GM12872 (cell line): ENCODE measurements around the gene PTPRF.

Experiments used
- TF ChIP-seq, protein P1 (sequence below): IDR thresholded peaks from 3 replicates; pipeline ENCODE4 v1.5.1; 2011; ENCODE audit warnings: low read depth, mild to moderate bottlenecking, low read length, moderate library complexity; ENCODE audit not compliant: insufficient read depth

The PTPRF gene

GRCh38 chr1:43605766-43606165 lies 75.1 kb downstream of the PTPRF start:
- TF ChIP-seq, protein P1, sequence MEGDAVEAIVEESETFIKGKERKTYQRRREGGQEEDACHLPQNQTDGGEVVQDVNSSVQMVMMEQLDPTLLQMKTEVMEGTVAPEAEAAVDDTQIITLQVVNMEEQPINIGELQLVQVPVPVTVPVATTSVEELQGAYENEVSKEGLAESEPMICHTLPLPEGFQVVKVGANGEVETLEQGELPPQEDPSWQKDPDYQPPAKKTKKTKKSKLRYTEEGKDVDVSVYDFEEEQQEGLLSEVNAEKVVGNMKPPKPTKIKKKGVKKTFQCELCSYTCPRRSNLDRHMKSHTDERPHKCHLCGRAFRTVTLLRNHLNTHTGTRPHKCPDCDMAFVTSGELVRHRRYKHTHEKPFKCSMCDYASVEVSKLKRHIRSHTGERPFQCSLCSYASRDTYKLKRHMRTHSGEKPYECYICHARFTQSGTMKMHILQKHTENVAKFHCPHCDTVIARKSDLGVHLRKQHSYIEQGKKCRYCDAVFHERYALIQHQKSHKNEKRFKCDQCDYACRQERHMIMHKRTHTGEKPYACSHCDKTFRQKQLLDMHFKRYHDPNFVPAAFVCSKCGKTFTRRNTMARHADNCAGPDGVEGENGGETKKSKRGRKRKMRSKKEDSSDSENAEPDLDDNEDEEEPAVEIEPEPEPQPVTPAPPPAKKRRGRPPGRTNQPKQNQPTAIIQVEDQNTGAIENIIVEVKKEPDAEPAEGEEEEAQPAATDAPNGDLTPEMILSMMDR: no peak

DNA sequence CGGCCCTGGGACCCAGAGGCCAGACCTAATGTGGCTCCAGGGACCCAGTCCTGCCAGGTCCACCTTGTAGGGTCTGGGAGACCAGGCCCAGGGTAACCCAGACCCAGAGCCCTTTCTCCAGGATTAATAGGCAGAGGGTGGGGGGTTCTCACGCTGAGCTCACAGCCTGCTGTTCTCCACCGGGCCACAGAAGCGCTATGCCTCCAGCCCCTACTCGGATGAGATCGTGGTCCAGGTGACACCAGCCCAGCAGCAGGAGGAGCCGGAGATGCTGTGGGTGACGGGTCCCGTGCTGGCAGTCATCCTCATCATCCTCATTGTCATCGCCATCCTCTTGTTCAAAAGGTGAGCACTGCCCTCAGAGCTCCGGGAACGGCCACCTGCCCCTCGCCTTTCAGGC lies 75.9 kb downstream of the PTPRF start:
- TF ChIP-seq, protein P1: no peak

GRCh38 chr1:43608827-43609226 lies 78.1 kb downstream of the PTPRF start:
- TF ChIP-seq, protein P1: no peak

- TF ChIP-seq, protein P1: no peak
Observed at GRCh38 chr1:43610339-43610738, 79.7 kb downstream of the PTPRF start.

DNA sequence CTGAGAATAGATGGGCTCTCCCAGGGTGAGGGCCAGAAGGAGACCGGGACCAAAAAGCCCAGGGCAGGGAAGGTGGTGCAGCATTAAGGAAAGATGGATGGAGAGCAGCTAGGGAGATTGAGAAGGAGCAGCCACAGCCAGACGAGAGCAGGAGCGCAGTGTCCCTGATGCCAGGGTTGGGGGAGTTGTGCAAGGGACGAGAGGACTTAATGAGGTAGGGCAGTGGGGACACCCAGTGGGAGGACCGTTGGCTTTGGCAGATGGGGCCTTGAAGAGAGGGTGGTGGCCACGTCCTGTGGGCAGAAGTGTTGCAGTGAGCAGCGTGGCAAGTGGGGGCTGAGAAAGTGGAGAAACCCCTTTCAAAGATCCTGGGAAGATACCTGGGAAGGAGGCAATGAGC lies 81.3 kb downstream of the PTPRF start:
- TF ChIP-seq, protein P1: no peak

DNA sequence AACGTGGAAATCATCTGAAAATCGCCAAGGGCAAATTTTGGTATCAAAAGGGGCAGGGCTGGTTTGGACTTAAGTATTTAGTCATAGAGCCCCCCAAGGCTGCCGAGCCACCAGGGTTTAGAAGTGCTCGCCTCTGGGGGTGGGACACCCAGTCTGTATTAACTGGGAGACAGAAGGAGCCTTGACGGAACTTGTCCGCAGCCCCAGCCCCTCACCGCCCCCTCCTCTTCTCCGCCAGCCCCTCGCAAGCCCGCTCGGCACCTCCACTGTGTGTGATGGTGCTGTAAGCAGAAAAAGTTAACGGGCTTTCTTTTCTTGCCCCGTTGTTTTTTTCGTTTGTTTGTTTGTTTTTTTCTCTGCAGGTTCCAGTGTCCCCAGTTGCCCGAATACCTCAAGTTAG lies 81.7 kb downstream of the PTPRF start:
- TF ChIP-seq, protein P1: no peak

DNA sequence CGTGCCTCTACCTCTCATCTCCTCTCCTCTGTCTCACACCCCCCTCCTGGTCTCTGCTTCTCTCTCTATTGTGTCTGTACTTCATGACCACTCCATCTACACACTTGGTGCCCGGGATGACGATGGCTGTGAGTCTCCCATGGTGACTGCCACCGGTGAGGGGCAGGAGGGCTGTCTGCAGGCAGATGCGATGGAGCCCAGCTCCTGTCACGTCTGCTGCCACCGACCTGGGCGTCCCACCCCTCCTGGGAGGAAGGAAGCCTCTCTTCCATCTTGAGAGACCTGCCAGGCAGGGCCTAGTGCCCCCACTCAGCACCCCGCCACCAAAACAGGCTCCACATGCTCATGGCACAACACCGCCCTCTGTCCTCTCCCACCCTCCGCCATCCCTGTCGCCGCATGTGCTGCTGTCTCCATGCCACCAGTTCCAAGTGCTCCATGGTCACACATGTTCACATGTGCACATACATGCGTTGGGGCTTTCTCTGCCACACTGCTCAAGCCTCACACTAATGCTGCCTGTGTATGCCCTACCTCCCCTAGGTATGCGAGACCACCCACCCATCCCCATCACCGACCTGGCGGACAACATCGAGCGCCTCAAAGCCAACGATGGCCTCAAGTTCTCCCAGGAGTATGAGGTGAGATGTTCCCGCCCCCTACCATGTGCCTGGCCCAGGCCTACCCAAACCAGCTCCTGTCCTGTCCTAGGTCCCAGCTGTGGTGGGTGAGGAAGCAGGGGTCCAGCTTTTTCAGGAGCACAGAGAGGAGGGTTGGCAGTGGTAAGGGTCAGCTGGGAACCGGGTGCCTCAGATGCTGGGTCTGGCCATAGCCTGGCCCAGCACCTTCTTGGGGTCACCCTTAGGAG lies 82.6 kb downstream of the PTPRF start:
- TF ChIP-seq, protein P1: no peak
